HG03196 (cell line): ENCODE results near the gene ARF1.
A peak's percentile ranks its signal among the peaks of the same experiment; 100 is the strongest.

Source experiments
- ATAC-seq: cut with Tn5 transposase; IDR thresholded peaks from one replicate; pipeline ENCODE4 v1.9.1; 2021; ENCODE audit not compliant: unreplicated experiment

ARF1 gene

GRCh38 chr1:228082214-228082917 is at the start of gene ARF1:
Gene ARF1, plus strand, starts transcription at chr1:228082708. Its CDS starts 14,407 bp downstream, at chr1:228097115.
- peak; percentile 68 for ATAC-seq

GRCh38 chr1:228033376-228033775 is 49.1 kb upstream of the ARF1 start:
- ATAC-seq: no peak

GRCh38 chr1:228034954-228035837 is 47.3 kb upstream of the ARF1 start:
- no peak for ATAC-seq

GRCh38 chr1:228035844-228036243 is 46.7 kb upstream of the ARF1 start:
- no peak for ATAC-seq

GRCh38 chr1:228036701-228037231 is 45.7 kb upstream of the ARF1 start:
- ATAC-seq: no peak

- ATAC-seq: peak; percentile 85
These were observed 44.8 kb upstream of the ARF1 start for GRCh38 chr1:228037401-228038386.

- no peak for ATAC-seq
These were observed 44.0 kb upstream of the ARF1 start for GRCh38 chr1:228038387-228039005.

DNA sequence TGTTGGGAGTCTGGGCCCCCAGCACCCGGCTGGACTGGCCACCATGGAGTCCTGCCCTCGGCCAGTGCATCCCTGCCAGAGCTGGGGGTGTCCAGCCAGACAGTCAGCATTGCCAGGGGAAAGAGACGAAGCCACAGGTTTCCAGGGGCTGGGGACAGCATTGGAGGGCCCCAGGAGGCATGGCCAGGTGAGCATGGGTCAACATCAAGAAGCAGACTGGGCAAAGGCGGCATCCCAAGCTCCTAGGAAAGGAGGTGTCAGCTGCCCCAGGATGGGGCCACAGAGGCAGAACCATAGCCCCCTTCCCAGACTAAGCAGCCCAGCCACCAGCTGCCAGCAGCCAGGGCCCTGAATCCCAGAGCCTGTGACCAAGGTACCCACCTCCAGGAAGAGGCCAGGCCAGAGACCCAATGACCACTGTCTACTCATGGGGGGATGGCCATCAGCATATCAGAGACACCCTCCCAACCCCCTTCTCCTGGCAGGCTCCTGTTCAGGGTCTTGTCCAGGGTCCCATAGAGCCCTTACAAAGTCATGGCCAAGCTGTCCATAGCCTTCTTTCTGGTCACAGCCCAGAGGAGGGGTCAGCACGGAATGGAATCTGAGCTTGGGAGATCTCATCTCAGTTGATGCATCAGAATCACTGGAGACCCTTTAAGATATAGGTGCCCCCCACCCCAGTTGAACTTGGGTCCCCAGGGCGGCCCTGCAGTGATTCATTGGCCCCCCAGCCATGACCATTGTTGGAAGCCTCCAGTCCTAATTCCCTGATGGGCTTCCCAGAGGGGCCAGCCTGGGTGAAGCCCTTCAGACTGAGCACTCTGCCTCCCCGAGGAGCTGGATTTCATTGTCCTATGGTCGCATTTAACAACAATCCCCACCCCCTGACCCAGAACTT is 43.3 kb upstream of the ARF1 start:
- no peak for ATAC-seq

- ATAC-seq: no peak
These were observed 42.5 kb upstream of the ARF1 start for GRCh38 chr1:228039986-228040385.

- no peak for ATAC-seq
These were observed 41.2 kb upstream of the ARF1 start for GRCh38 chr1:228041316-228041715.

DNA sequence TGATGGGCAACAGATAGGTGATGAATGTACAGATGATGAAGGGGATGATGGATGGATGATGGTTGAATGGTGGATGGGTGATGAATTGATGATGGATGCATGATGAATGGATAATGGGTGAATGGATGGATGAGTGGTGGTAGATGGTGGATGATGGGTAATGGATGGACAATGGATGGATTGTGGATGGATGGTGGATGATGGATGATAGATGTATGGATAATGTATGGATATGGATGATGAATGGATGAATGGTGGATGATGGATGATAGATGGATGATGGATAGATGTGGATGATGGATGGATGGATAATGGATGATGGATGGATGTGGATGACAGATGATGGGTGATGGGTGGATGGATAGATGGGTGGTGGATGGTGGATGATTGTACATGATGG is 40.0 kb upstream of the ARF1 start:
- ATAC-seq: no peak

- no peak for ATAC-seq
These were observed 39.1 kb upstream of the ARF1 start for GRCh38 chr1:228043281-228043848.

GRCh38 chr1:228044961-228045360 is 37.5 kb upstream of the ARF1 start:
- ATAC-seq: no peak

GRCh38 chr1:228045405-228045804 is 37.1 kb upstream of the ARF1 start:
- no peak for ATAC-seq

- no peak for ATAC-seq
These were observed 36.6 kb upstream of the ARF1 start for GRCh38 chr1:228045871-228046270.

GRCh38 chr1:228046421-228047182 is 35.9 kb upstream of the ARF1 start:
- no peak for ATAC-seq

- no peak for ATAC-seq
These were observed 35.4 kb upstream of the ARF1 start for GRCh38 chr1:228047183-228047466.

GRCh38 chr1:228048120-228048519 is 34.4 kb upstream of the ARF1 start:
- ATAC-seq: no peak
